Neural progenitor cell (in vitro differentiated cells): ENCODE data around the gene ID1.

Experiments
- EZH2 ChIP-seq: fragments of 200-600 bp; sonication (generic); IDR thresholded peaks from 2 replicates; pipeline ENCODE4 v1.6.1; 2017; ENCODE audit warnings: antibody characterized with exemption, mild to moderate bottlenecking, moderate library complexity
- TF ChIP-seq, protein P1 (sequence below): fragments of 200-600 bp; sonication (generic); IDR thresholded peaks from 2 replicates; pipeline ENCODE4 v1.5.1; 2017; ENCODE audit warnings: antibody characterized with exemption, mild to moderate bottlenecking

DNA sequence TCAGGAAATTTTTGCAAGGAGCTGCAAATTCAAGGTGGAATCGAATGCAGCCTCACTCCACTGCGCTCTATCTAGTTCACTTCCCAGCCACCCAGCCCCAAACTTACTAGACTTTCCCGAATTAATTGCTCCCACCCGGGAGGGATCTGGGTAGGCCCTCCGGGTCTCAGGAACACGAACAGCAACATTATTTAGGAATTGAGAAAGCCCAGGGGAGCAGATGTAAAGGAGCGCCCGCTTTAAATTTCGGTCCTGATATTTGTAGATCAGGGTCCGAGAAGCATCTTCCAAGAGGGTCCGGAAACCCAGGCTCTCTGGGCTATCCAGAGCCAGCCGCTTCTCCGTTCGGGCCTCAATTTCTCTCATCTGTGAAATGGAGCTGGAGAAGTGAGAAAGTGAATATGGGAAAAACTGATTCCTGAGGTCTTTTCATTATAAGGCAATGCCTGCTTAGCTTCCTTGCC lies 490 bp upstream of the ID1 start:
- no peak for TF ChIP-seq EZH2
- TF ChIP-seq, protein P1, sequence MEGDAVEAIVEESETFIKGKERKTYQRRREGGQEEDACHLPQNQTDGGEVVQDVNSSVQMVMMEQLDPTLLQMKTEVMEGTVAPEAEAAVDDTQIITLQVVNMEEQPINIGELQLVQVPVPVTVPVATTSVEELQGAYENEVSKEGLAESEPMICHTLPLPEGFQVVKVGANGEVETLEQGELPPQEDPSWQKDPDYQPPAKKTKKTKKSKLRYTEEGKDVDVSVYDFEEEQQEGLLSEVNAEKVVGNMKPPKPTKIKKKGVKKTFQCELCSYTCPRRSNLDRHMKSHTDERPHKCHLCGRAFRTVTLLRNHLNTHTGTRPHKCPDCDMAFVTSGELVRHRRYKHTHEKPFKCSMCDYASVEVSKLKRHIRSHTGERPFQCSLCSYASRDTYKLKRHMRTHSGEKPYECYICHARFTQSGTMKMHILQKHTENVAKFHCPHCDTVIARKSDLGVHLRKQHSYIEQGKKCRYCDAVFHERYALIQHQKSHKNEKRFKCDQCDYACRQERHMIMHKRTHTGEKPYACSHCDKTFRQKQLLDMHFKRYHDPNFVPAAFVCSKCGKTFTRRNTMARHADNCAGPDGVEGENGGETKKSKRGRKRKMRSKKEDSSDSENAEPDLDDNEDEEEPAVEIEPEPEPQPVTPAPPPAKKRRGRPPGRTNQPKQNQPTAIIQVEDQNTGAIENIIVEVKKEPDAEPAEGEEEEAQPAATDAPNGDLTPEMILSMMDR = no peak
